Ovary (tissue), 9 donors: ENCODE data around the gene COL4A1. TPM values are rescaled to one million over a fixed set of nuclear protein-coding genes. Genes with fewer than 3 reads are reported as not detected.

ENCODE experiments used
- DNase-seq, 5 donors: peaks; one replicate each; pipeline ENCODE4 v3.0.0-alpha.2; 2019 to 2020
- H3K27ac ChIP-seq, 2 donors: fragments of 200-600 bp; one replicate each; pipeline versions ENCODE4 v1.5.1 to v1.8.0; 2019 to 2022
- H3K27me3 ChIP-seq: fragments of 200-600 bp; one replicate; pipeline ENCODE4 v1.8.0; 2022
- H3K36me3 ChIP-seq: fragments of 200-600 bp; sonication (generic); one replicate; pipeline ENCODE4 v1.5.1; 2019
- H3K4me1 ChIP-seq: one replicate; pipeline ENCODE4 v1.8.1; 2013; ENCODE audit warnings: mild to moderate bottlenecking, moderate library complexity; ENCODE audit not compliant: insufficient read depth
- H3K4me3 ChIP-seq: fragments of 200-600 bp; sonication (generic); one replicate; pipeline ENCODE4 v1.5.1; 2017
- H3K9me3 ChIP-seq, 2 donors: fragments of 200-600 bp in 1 of 2; sonication (generic) in 1 of 2; one replicate each; pipeline versions ENCODE4 v1.5.1 to v1.8.1; 2013 to 2019; ENCODE audit warnings: mild to moderate bottlenecking in 1 of 2, moderate library complexity in 1 of 2
- CTCF ChIP-seq, 3 donors: fragments of 450-650 bp in 2 of 3; fragments of 200-600 bp in 1 of 3; IDR thresholded peaks; one replicate each; pipeline versions ENCODE4 v1.5.1 to v1.8.0; 2016 to 2022; ENCODE audit warnings: antibody characterized with exemption in 3 of 3, mild to moderate bottlenecking in 1 of 3
- EP300 ChIP-seq: sonication (generic); formaldehyde crosslinking; IDR thresholded peaks from one replicate; pipeline ENCODE4 v1.6.1; 2017; ENCODE audit warnings: antibody characterized with exemption
- POLR2A ChIP-seq: fragments of 450-650 bp; IDR thresholded peaks from one replicate; pipeline ENCODE4 v1.6.1; 2017; ENCODE audit warnings: antibody characterized with exemption, mild to moderate bottlenecking, moderate library complexity
- WGBS, 3 donors: extraction: QIAGEN DNeasy Blood & Tissue Kit in 1 of 3; methylation state at CpG; one replicate each; pipeline versions ENCODE4 v1.1.5 to v1.1.7; 2013 to 2017; 5-methylcytosine and 5-hydroxymethylcytosine counted together
- intact Hi-C, 4 donors: fragments of 100-400 bp; cut with DNase I; formaldehyde crosslinking; loops; one replicate each; pipeline versions ENCODE4 v1.11.0 to v1.15.1; 2022 to 2023
- polyA plus RNA-seq, 2 donors: library from polyadenylated mRNA; stranded (reverse); fragments of 200-250 nt in 1 of 2; fragments of 350-450 nt in 1 of 2; fragmentation: Illumina TruSeq in 1 of 2; extraction: RNeasy Lipid Tissue Mini Kit (QIAGEN cat#74804) in 1 of 2; gene quantifications; one replicate each; pipeline ENCODE4 v1.2.3, GENCODE V29; 2013 to 2014
- total RNA-seq, 7 donors: library from RNA; depleted of rRNA in 2 of 7; stranded (reverse); fragments of >200 nt in 2 of 7; fragmentation: NEBNext Ultra II Directional in 3 of 7; extraction: Animal tissue kit (Norgen Biotek cat#: 25700) in 3 of 7; gene quantifications; one replicate each; pipeline versions ENCODE4 v1.1.0 to v1.2.4, GENCODE V29; 2016 to 2023
- donor health status: DM: no; HTN: no; CAD: no; lungs with moderate emphysema.
- donor health status: DM: no; HTN: no; CAD: no.
- donor health status: Bipolar disorder and iron deficiency.
- donor health status: DM: yes; HTN: yes; CAD: no.
- donor health status: DM: no; HTN: no; CAD: no.
- donor health status: DM: yes; HTN: yes; CAD: no.

The COL4A1 gene
- total and polyA plus RNA-seq, 9 donors: 42.3 to 421 (median 87.5) TPM

DNA sequence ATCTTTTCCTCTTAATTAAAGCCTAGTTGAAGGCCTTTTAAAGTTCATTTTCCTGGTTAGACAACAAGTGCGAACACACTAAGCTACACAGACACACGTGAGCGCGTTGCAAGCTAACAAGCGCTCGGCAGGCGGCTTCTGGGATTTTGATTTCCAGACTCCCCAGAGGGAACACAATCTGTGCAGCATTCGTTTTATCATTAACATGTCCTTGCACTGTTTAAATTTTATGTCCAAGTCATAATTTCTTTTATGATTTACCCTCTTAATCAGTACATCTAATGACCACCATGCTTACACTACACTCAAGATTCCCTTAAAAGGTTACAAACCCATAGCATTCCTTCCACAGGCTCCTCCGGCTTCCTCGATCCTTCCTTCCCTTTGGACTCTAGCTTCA lies 16.8 kb downstream of the COL4A1 start:
- peak in 1 of 5 donors; percentile 7 for DNase-seq
- Histone ChIP-seq H3K4me1 (peaks cover 19% of the 10 kb centered on the region), H3K4me3 (no peak overlapping the region), H3K27ac (no peak overlapping the region), H3K27me3 (no peaks in the 10 kb centered on the region), H3K36me3 (no peaks in the 10 kb centered on the region), H3K9me3 (no peaks in the 10 kb centered on the region)
- intact Hi-C loops: no loop called here
- no peak for TF ChIP-seq POLR2A
- no peak for TF ChIP-seq EP300
- TF ChIP-seq CTCF (IDR thresholded peaks at IDR 0.05): no peak
- WGBS, 3 donors: 89 to 94% (median 92%) methylated on average over 10 of the region's 10 CpGs

DNA sequence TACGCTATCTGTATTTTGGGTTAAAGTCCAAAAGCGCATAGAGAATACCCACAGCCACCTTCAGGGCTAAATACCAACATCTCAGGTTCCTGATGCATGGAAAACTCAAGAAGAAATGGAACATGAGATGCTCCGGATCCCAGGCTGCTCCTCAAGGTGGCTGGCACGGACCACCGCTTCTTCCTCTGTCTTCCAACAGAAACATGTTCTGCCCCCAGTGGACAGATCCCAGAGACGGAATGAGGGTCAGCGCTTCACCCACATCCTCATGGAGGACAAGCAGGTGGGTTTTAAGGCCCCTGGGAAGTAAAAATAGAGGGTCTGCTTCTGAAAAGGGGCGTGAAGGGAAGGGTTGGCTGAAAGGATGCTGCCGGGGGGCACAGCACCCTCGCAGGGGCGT lies 17.3 kb downstream of the COL4A1 start:
- Histone ChIP-seq H3K4me1 (peaks cover 19% of the 10 kb centered on the region), H3K27me3 (no peaks in the 10 kb centered on the region), H3K36me3 (no peaks in the 10 kb centered on the region), H3K27ac (no peak overlapping the region), H3K4me3 (no peak overlapping the region), H3K9me3 (no peaks in the 10 kb centered on the region)
- intact Hi-C loops: no loop called here
- 93 to 97% (median 95%) methylated on average over 11 of the region's 11 CpGs for whole genome bisulfite sequencing, 3 donors
- DNase-seq: peak in 1 of 5 donors; percentile 13
- TF ChIP-seq POLR2A (no peak), EP300 (no peak), CTCF (IDR thresholded peaks at IDR 0.05) (no peak)

DNA sequence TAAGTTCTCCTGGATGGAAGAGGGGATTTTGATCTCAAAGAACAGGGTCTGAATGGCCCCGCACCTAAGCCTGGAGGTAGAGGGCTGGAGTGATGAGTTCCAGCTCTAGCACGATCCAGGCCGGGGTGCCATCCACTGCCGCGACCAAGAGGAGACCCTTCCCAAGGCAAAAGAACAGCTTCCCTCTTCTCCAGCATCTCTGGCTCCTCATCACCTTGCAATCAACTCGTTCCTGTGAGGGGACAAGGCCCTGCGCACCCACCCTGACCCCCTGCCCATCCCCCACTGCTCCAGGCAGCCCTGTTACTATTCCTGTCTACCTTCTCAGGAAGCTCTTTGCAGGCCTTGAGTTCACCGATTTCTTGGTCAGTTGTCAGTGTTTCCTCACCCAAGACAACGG lies 17.8 kb downstream of the COL4A1 start:
- intact Hi-C loops: no loop called here
- no peak for DNase-seq
- TF ChIP-seq CTCF (IDR thresholded peaks at IDR 0.05) (no peak), POLR2A (no peak), EP300 (no peak)
- Histone ChIP-seq H3K27ac (no peak overlapping the region), H3K4me1 (peaks cover 19% of the 10 kb centered on the region), H3K9me3 (no peaks in the 10 kb centered on the region), H3K4me3 (no peak overlapping the region), H3K36me3 (no peaks in the 10 kb centered on the region), H3K27me3 (no peaks in the 10 kb centered on the region)
- WGBS, 3 donors: 92 to 97% (median 93%) methylated on average over 9 of the region's 9 CpGs

GRCh38 chr13:110286833-110287819 lies 19.8 kb downstream of the COL4A1 start:
- Histone ChIP-seq H3K9me3 (no peaks in the 10 kb centered on the region), H3K36me3 (no peaks in the 10 kb centered on the region), H3K27me3 (no peaks in the 10 kb centered on the region), H3K4me3 (no peak overlapping the region), H3K27ac (peak overlapping the region in 1 of 2 donors; percentile 53), H3K4me1 (peaks cover 19% of the 10 kb centered on the region)
- intact Hi-C loops: no loop called here
- no peak for DNase-seq
- TF ChIP-seq CTCF (IDR thresholded peaks at IDR 0.05) (no peak), POLR2A (no peak), EP300 (no peak)
- WGBS, 3 donors: 26 to 39% (median 28%) methylated on average over 21 of the region's 21 CpGs
